ENCODE measurements around the gene PARD3B.
A peak's percentile ranks its signal among the peaks of the same experiment; 100 is the strongest.
"Not testable (repeated sequence)": the region's sequence is repeated elsewhere in the genome, so short reads cannot be mapped to it uniquely, and the experiment has no call there.

Gene PARD3B

DNA sequence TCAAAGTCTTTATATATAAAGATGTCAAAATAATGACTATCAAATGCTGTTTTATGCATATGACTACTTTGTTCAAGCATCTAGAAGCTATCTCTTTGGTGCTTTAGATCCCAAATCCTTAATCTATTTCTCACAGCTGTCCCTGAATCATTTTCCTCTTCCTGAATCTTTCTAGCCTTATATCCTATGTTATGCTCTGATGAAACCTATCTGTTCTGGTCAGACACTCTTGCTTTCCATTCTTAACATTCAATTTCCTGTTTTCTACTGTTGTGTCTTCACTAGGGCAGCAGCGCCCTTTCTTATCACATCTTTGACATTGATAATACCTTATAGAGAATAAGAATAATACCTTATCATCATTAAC is 6.3 kb upstream of the PARD3B start:
- DNase-seq (ENCODE audit: low spot score) = no peak

DNA sequence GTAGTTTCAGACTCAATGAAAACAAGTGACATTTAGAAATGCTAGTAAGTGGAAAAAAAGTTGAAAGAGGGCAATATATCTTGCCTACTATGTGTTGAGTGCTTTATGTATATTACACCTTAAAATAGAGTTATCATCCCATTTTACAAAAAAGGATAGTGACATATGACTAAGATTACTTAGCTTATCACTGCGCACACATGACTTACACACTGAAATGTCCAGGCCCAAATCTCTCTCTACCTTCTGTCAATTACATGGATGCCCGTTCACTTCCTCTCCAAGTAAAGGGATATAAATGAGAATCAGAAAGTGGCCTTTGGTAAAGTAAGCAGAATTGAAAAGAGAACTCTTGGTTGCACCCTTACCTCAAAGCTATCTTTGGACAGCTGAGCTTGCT is 3.6 kb upstream of the PARD3B start:
- DNase-seq (ENCODE audit: low spot score) = no peak

DNA sequence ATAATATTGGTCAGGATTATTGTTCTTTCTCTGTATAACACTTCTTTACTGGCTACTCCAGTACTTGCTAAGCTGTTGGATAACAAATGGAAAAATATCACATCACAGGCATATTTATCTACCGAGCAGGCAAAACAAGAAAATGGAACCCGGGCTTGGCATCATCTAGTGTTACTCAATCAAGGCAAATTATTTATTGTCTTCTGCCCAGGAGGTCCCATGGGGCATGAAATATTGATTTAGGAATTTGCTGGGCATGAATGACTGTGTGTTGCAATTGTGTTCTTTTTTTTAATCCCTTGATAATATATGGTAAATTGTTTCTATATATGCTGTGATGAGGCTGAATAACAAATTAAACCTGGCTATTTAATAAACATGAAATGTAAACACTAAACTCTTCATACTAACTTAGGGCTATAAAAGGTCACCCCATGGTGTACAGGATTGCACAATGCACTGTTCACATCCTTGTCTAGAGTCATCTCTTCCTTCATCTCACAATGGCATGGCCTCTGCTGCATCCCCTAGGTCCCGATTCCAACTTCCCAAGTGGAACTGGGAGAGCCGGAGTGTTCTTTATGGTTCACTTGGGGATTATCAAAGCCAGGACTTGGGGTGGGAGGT is 2.2 kb upstream of the PARD3B start:
- DNase-seq (ENCODE audit: low spot score) = no peak

DNA sequence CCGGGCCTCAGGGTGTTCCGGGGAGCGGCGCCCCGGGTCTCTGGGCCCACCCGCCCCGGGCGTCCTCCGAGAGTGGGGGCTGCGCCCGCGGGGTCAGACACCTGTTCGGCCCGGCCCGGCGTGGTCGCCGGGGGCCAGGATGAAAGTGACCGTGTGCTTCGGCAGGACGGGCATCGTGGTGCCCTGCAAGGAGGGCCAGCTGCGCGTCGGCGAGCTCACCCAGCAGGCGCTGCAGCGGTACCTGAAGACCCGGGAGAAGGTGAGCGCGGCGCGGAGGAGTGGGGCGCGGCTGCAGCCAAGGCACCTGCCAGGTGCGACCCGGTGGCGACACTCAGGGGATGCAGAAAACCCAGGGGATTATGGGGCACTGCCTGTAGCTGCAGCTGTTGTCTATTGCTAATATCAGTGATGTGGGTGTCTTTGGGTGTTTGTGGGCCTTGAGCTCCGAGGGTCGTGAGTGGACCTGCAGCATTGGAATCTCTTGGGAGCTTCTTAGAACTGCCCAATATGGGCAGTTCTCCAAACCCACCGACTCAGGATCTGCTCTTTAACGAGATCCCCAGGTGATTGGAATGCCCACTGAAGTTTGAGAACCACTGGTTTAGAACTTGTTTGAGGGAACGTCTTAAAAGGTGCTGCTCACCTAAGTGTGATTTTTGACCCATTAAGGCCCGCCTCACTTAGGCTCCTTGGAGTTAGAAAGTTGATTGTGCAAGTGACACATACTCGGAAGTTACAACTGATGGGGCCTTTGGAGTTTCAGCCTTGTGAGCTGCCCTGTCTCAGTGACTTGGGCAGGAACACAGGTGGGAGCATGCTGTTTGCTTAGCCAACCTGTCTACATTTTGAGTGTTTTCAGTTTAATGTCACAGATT is 823 bp downstream of the PARD3B start:
- peak; percentile 56 for DNase-seq (ENCODE audit: low spot score)

DNA sequence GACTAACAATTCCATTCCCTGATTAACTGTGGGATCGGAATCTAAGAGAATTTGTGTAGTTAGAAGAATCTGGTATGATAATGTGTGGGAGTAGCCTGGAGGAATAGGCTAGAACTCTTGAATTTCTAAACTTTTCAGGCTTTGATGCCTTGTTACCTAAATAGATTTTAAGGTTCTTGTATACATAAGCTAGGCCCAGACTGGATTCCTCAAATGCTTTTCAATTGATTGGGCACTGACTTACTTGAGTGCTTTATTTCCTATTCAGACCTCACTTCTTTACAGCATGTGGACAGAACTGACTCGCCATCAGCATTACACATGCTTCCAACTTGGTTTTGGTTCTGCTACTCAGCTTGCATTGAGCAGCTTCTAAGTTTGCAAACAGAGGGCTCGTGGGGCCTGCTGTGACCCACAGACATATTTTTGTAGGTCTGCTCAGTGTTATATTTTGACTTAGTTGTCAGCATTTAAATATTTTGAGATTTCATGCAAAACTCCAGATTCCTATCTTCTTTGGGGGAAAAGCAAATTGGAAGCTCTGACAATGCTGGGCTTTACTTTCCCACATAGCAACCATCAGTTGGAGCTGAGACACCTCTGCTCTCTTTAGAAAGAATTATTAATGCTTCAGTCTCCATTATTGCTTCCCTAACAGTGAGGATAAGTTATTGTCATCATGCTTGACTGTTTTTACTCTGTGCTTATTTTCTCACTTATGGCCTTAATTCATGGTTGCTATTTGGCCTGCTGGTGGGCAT is 5.7 kb downstream of the PARD3B start:
- no peak for DNase-seq (ENCODE audit: low spot score)

DNA sequence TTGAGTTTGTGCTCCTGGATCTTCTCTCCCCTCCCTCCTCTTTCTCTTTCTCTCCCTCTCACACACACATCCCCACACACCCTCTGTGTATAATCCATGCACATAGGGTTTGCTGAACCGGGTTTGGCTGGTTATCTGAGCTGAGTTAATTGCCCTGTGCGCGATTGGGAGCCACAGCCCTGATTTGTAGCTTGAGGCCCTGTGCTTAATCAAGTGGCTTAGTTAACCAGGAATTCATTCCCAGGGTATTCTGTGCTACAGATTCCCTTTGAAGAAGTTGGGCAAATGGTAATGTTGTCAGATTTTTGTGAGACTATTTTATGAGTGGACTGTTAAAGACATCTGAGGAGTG is 6.2 kb downstream of the PARD3B start:
- DNase-seq (ENCODE audit: low spot score) = no peak

DNA sequence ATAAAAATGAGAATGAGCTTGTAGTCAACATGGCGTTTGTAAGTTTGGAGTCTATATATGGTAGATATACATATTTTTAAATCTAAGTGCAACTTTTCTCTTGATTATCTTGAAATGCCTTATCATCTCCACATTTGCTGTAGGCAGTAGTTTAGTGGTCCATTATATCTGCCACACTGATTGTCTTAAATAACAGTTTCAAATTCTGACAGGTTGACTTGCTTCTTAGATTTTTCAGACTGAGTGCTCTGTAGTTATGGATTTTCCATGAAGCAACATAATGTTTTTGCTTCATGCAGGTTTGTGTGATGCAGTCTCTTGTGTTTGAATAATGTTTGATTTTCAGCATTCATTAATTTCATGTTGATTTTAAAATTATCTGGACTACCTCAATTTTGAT is 12.3 kb downstream of the PARD3B start:
- no peak for DNase-seq (ENCODE audit: low spot score)

DNA sequence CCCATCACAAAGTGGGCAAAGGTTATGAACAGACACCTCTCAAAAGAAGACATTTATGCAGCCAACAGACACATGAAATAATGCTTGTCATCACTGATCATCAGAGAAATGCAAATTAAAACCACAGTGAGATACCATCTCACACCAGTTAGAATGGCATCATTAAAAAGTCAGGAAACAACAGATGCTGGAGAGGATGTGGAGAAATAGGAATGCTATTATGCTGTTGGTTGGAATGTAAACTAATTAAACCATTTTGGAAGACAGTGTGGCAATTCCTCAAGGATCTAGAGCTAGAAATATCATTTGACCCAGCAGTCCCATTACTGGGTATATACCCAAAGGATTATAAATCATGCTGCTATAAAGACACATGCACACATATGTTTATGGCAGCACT is 14.1 kb downstream of the PARD3B start:
- not testable (repeated sequence) for DNase-seq (ENCODE audit: low spot score)

DNA sequence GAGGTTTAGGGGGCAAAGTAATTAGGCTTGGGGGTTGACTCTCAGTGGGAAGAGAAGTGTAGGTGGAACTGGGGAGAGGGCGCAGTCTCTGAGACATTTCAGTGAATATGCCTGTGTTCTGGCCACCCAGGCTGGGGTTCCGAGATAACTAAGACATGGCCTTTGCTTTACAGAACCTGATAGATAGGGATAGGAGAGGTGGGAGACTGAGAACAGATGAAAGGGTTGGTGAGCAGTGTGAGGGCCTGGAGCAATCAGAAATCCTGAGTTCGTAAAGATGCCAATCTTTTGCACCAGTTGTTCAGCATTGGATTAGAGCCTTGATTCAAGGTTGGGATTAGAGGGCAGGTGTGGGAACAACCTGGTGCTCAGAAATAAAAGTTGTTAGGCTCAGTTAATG is 15.6 kb downstream of the PARD3B start:
- no peak for DNase-seq (ENCODE audit: low spot score)

DNA sequence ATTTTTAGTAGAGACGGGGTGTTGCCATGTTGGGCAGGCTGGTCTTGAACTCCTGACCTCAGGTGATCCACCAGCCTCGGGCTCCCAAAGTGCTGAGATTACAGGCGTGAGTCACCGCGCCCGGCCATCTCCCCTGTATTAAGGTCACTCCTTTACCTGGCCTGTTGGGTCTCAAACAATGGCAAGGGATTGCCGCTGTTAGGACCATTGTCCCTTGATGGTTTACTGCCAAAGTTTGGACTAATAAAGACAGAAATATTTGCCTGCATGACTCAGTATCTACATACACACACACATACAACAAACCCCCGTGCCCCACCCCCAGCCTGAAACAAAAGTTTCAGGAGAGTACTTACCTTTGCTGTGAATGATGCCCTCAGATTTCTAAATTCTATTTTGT is 16.5 kb downstream of the PARD3B start:
- DNase-seq (ENCODE audit: low spot score) = no peak

DNA sequence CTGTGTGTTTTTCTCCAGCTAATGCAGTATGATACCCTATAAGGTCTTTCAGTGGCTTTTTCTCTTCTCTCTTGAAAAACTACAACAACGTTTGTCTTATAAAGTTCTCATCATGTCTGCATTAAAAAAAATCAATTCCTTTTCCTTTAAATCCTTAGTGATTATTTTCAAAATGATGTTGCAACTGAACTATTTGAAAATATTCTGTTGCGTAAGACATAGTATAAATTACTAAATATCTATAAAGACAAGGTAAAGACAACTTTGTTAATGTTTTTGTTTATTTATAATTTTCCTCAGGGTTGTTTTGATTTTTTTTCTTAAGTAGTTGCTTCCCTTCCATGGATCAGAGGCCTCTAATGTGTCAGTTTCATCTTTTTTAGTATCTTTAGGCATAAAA is 21.2 kb downstream of the PARD3B start:
- no peak for DNase-seq (ENCODE audit: low spot score)

DNA sequence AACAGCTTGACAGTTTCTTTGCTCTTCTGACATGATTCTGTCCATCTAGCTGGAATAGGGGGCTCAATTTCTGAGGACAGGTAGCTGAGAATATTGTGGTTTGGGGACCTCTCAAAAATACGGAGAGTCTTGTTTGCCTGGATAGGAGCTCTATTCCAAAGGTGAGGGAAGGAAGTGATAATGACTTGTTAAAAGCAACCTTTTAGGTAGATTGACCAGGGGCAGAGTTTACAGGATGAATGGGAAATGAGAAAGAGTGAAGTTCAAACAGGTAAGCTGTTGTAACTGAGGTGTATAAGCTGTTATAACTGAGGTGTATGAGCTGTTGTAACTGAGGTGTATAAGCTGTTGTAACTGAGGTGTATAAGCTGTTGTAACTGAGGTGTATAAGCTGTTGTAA is 25.1 kb downstream of the PARD3B start:
- DNase-seq (ENCODE audit: low spot score) = no peak

DNA sequence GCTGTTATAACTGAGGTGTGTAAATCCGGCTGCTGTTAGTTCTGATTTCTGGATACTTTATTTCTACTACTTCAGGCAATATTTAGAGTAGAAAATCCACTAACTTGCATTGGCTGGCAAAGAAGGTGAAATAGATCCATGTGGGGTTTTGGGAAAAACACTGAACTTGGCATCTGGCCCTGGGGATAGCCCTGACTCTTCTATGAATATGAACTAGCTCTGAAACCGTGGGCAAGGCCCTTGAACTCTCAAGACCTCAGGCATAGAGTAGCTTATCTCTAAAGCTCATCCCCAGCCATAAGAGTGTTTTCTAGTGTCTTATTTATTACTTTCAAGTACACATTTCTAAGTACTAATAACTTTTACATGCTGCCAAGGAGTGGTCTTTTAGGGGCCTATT is 25.8 kb downstream of the PARD3B start:
- DNase-seq (ENCODE audit: low spot score) = no peak

DNA sequence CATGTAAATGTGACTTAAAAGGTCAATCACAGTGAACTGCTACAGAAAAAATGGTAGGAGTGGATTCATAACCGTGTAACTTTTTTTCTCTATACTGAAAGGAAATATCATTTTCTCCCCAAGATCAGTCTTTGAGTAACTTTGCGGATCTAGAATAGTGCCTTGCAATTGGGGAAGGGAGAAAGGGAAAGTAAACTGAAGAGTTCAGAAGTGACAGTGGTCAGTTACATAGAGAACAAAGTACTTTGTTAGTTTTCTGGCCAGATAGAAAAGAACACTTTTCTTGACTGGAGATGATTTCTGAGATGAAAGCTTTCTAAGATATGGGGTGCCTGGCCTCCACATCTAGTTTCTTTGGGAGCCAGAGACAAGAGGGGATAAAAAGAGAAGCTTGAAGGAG is 26.6 kb downstream of the PARD3B start:
- DNase-seq (ENCODE audit: low spot score) = no peak

DNA sequence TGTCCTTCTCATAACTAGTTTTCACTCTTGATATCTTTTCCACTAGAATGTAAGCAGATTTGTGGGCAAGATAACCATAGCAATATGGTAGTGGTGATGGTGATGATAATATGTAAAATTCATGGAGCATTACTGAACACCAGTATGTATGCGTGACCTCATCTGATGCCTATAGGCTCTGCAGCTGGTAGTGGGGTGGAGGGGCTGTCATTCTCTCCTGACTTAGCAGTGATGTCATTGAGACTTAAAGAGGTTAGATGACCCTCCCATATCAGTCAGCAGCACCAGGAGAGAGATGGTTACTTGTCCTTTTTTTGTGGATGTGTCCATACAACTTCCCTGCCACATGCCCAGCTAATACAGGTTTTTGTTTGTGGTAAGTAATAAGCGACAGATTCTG is 27.9 kb downstream of the PARD3B start:
- no peak for DNase-seq (ENCODE audit: low spot score)

DNA sequence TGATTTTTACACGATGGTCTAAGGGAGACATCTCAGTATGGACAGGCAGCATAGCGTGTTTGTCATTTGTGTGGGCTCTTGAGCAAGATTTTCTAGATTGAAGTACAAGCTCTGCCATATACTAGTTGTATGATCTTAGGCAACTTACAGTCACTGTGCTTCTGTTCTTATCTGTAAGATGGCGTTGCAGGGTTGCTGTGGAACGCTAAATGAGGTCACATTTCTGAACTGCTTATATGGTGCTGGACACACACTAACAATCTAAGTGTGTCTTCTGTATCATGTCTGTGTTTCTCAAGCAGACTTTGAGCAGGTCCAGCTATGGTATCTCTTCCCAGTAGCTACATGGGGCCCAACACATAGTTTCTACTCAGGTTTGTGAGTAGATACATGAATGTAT is 29.2 kb downstream of the PARD3B start:
- no peak for DNase-seq (ENCODE audit: low spot score)

DNA sequence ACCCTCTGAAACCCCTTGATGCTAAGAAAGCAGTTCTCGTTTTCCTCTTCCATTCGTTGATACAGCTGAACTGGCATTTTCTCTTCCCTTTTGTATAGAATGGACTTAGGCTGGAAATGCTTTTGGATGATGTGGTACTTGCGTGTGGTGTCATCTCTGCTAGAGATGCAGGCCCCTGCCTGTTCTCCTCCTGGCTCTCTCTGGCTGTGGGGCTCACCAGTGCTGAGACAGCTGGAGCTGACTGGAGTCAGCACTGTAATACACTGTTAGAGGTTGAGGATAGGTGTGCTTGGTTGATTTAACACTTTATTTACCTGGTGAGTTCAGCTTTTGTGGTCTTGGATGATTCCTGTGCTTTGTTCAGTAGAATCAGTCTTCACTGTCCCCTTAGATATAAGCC is 30.2 kb downstream of the PARD3B start:
- no peak for DNase-seq (ENCODE audit: low spot score)

DNA sequence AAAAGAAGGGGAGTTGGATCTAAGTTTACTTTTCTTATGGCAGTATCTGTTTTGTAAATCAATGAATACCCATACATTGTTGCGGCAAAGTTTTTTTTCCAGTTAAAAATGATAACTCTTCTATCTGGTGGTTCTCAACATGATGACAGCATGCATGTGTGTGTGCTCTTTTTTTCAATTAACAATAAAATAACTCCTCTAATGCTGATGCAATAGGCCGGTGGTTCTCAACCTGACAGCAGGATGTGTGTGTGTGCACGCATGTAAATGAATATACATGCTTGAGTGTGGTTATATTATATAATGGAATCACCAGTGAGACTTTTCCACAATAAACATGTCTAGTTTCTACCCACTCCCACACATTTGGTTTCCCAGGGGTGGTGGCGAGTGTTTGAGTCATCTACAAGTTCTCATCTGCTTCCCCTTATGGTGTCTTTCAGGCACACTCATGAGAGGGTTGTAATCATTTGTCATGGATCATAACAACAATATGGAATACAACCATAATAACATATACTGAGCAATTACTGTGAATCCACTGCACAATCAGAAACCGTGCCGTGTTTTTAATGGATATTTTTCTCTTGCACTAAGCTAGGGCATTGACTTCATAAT is 31.2 kb downstream of the PARD3B start:
- DNase-seq (ENCODE audit: low spot score) = no peak

DNA sequence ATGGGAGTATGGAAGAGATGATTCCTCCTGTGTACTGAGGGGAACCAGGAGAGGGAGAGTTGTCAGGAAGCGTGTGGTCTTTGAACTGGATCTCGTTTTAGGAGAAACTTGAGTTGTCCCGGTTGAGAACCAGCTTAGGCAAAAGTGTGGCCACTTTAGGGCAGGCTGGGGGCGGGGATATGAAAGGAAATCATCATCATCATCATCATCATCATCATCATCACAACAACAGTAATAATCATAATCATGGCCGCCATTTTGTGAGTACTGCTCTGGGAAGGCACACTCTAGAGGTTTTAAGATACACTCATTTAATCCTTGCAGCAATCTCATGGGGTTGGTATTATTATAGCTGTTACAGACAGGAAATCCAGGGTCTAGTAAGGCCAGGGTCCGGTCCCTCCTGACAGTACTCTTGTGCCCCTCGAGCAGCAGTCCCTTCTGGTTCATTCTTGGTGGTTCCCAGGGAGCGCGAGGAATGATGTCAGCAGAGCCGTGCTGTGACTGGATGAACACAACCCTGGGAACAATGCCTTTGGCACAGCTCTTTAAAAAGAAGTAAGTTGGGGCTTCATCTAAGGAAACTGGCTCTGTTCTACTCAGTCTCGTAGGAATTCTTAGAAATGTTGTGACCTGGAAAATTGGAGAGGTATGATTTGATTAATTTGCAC is 33.8 kb downstream of the PARD3B start:
- DNase-seq (ENCODE audit: low spot score) = no peak

DNA sequence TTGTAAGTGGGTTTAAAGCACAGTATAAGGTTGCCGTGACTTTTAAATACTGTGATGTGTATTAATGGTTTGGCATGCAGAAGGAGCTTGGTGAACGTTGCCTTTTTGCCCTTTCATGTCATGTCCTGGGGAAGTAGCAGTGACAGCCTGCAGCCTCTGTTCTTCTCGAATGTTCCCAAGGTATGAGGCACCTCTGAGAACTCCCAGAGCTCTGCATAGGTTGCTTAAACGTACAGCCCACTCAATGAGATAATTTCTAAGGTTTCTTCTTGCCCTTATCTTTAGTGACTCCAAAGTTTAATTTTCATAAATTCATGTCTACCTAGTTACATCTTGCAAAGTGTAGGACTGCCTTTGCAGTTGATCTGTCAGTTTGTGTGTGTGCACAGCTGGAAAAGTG is 36.7 kb downstream of the PARD3B start:
- DNase-seq (ENCODE audit: low spot score) = no peak

DNA sequence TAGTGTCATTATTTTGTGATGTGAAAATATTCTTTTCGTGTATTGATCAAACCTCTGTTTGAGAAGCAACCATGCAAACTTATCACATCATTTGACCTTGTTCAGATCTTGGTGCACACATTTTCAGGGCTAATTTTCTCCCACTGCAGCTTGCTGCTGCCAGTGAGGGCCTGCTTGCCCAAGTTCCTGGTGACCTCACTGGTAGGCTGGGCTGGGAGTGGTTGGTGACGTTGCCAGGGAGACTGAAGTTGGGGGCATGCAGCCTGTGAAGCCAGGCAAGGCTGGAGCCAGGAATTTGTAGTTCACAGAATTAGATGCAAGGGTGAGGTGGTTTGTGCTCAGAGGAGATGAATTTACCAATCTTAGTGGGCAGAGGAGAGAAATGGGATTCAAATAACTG is 38.5 kb downstream of the PARD3B start:
- DNase-seq (ENCODE audit: low spot score) = no peak

DNA sequence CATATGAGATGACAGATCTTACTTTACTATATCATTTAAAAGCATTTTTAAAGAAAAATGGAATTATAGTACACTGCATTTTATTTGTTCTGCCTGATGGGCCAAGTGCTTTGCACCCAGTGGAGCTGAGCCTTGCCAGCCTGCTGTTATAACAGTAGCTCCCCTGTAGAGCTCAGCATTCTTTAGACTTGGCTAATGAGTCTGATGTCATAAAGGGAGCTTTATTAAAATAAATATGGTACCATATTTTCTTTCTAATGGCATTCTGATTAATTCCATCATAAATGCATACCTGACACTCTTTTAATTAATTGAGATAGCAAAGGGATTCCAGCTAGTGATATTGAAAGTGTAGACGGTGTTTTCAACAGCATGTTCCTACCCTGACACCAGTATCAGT is 40.7 kb downstream of the PARD3B start:
- no peak for DNase-seq (ENCODE audit: low spot score)
